Skeletal muscle cell (primary cell): ENCODE data around the gene ETS1.

Experiments used
- DNase-seq: peaks from one replicate; pipeline ENCODE4 v3.0.0-alpha.2; 2010; ENCODE audit warnings: low read depth
- H3K4me3 ChIP-seq: 2 replicates; pipeline ENCODE4 v1.5.1; 2011; ENCODE audit warnings: low read depth, mild to moderate bottlenecking, control low read depth, low read length, moderate library complexity

The ETS1 gene

GRCh38 chr11:128598506-128599150 is 11.3 kb upstream of the ETS1 start:
- H3K4me3 ChIP-seq = no peak overlapping the region
- no peak for DNase-seq

- no peak for DNase-seq
Observed at GRCh38 chr11:128598096-128598495, 10.7 kb upstream of the ETS1 start.

GRCh38 chr11:128597209-128597608 is 9.9 kb upstream of the ETS1 start:
- DNase-seq = no peak
- H3K4me3 ChIP-seq = no peak overlapping the region

More at GRCh38 chr11:128598096-128598495, 10.7 kb upstream of the ETS1 start:
- no peak overlapping the region for H3K4me3 ChIP-seq

- H3K4me3 ChIP-seq = no peak overlapping the region
- no peak for DNase-seq
Observed at GRCh38 chr11:128596250-128596649, 8.9 kb upstream of the ETS1 start.

- H3K4me3 ChIP-seq = no peak overlapping the region
- DNase-seq = no peak
Observed at GRCh38 chr11:128595775-128596174, 8.4 kb upstream of the ETS1 start.

- no peak for DNase-seq
- no peak overlapping the region for H3K4me3 ChIP-seq
Observed at GRCh38 chr11:128595221-128595620, 7.9 kb upstream of the ETS1 start.

- no peak for DNase-seq
- H3K4me3 ChIP-seq = no peak overlapping the region
Observed at GRCh38 chr11:128594226-128594625, 6.9 kb upstream of the ETS1 start.

GRCh38 chr11:128593281-128593680 is 5.9 kb upstream of the ETS1 start:
- no peak overlapping the region for H3K4me3 ChIP-seq
- DNase-seq = no peak

- no peak overlapping the region for H3K4me3 ChIP-seq
- no peak for DNase-seq
Observed at GRCh38 chr11:128592454-128592853, 5.1 kb upstream of the ETS1 start.

GRCh38 chr11:128590587-128590986 is 3.2 kb upstream of the ETS1 start:
- no peak for DNase-seq
- H3K4me3 ChIP-seq = no peak overlapping the region

GRCh38 chr11:128589998-128590397 is 2.6 kb upstream of the ETS1 start:
- DNase-seq = no peak
- no peak overlapping the region for H3K4me3 ChIP-seq

GRCh38 chr11:128588093-128588492 is 735 bp upstream of the ETS1 start:
- no peak for DNase-seq
- H3K4me3 ChIP-seq = no peak overlapping the region

GRCh38 chr11:128586689-128587088 is 669 bp downstream of the ETS1 start:
- H3K4me3 ChIP-seq = no peak overlapping the region
- DNase-seq = no peak

- H3K4me3 ChIP-seq = no peak overlapping the region
- no peak for DNase-seq
Observed at GRCh38 chr11:128585498-128586238, 1.7 kb downstream of the ETS1 start.

- no peak overlapping the region for H3K4me3 ChIP-seq
- no peak for DNase-seq
Observed at GRCh38 chr11:128584253-128584652, 3.1 kb downstream of the ETS1 start.

GRCh38 chr11:128582496-128583366 is 4.6 kb downstream of the ETS1 start:
- DNase-seq = peak; percentile 89
- H3K4me3 ChIP-seq = no peak overlapping the region

- no peak for DNase-seq
- no peak overlapping the region for H3K4me3 ChIP-seq
Observed at GRCh38 chr11:128581561-128582272, 5.6 kb downstream of the ETS1 start.

GRCh38 chr11:128580612-128581011 is 6.7 kb downstream of the ETS1 start:
- no peak overlapping the region for H3K4me3 ChIP-seq
- DNase-seq = no peak

GRCh38 chr11:128579798-128580504 is 7.4 kb downstream of the ETS1 start:
- DNase-seq = no peak

More at GRCh38 chr11:128579798-128580504, 7.4 kb downstream of the ETS1 start:
- no peak overlapping the region for H3K4me3 ChIP-seq
